Inferior parietal cortex (tissue), 1 donor: Measurements from ENCODE around the gene DNAJC15.

Experiments
- DNase-seq: peaks from one replicate; pipeline ENCODE4 v3.0.0-alpha.2; 2016; ENCODE audit errors: extremely low spot score

DNAJC15 gene

DNA sequence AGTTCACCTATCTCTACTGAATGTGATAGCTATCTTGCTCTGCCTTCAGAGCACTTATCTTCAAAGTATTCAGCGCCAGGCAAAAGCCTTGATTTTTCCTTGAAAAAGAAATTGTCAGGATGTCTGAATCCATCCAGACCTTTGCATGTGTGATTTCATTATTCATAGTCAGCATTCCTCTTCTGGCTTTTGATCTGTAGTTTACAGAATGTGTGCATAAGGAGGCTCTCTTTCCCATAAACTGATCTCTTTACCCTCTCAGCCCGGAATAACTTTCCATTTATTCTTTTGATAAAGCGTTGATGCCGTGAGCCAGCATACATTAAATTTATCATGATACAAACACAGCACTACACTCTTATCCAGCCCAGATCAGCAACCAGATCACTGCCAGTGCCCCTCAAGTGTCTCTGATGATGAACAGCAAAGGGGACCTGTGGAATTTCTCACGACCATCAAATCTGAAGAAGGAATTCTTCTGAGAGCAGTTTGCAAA lies 130.8 kb downstream of the DNAJC15 start:
- DNase-seq, result no peak

GRCh38 chr13:43154839-43155238 lies 131.5 kb downstream of the DNAJC15 start:
- DNase-seq, result no peak

DNA sequence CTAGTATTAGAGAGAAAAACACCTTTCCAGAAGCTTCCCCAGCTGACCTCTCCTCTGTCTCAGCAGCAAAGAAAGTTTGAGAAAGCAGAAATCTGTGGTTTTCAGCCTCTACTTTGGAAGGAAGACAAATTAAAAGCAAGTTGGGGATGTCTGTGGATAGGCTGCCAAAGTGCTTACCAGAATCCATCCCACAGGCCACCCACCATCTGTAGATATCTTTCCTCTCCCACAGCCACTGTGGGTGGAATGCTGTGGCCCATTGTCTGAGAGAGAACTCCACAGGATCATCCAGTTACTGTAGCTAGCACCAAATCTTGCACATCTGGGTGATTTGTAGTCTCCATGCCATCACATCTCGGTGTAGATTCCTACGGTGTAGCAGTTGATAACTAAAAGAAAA lies 133.5 kb downstream of the DNAJC15 start:
- no peak for DNase-seq

- DNase-seq, result peak; percentile 43
These were observed 134.4 kb downstream of the DNAJC15 start for GRCh38 chr13:43157796-43158195.

DNA sequence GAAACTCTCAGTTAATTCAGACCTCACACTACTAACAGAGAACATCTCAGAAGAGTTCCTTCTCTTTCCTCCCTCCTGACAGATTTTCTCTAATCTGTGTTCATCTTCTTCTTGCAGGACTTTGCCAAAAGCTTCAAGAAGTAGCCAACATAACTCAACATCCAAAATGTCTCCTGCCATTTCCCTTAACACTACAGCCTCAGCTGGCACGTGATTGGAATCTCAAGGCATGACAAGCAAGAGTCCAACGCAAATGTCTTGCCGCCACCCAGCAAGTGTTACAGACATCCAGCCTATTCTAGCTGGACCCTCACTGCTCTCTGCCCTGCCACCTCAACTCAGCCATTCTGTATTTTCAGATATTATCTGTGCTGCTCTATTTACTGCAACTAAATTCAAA lies 135.1 kb downstream of the DNAJC15 start:
- no peak for DNase-seq

GRCh38 chr13:43159026-43159461 lies 135.7 kb downstream of the DNAJC15 start:
- no peak for DNase-seq
